ENCODE data around the gene MIPOL1. TPM values are rescaled to one million over a fixed set of nuclear protein-coding genes. Genes with fewer than 3 reads are reported as not detected.

MIPOL1 gene
- total RNA-seq, 3 donors from 2014 or later (not counting 1 experiment from before 2014, with no cell fraction given), result not detected

DNA sequence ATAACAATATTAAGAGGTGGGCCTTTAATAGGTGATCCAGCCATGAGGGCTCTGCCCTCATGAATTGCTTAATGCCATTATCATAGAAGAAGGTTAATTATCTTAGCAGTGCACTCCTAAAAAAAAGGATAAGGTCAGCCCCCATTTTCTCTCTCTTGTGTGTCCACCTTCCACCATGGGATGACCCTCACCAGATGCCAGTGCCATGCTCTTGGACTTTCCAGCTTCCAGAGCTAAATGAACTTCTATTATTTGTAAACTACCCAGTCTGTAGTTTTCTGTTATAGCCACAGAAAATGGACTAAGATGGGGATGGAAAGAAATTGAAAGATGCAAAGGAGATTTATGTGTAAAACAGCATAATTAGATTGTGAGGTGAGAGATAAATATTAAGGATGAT lies 271.9 kb downstream of the MIPOL1 start:
- H3K27ac Mint-ChIP-seq, result no peak overlapping the region
- H3K4me3 Mint-ChIP-seq, result no peak overlapping the region
- Histone ChIP-seq H3K27me3 (ENCODE audit: control insufficient read depth, insufficient read depth, low read length) (no peaks in the 10 kb centered on the region), H3K27ac (ENCODE audit: low read length) (no peak overlapping the region), H3K4me3 (ENCODE audit: low read length) (no peak overlapping the region), H3K4me1 (ENCODE audit: control insufficient read depth, insufficient read depth, low read length) (no peaks in the 10 kb centered on the region), H3K36me3 (ENCODE audit: control insufficient read depth, insufficient read depth, low read length) (no peaks in the 10 kb centered on the region), H3K9me3 (ENCODE audit: control insufficient read depth, insufficient read depth, low read length) (no peaks in the 10 kb centered on the region)
- no peak for DNase-seq
- intact Hi-C loops (cut with micrococcal nuclease), result no loop called here
- TF ChIP-seq, protein P1, sequence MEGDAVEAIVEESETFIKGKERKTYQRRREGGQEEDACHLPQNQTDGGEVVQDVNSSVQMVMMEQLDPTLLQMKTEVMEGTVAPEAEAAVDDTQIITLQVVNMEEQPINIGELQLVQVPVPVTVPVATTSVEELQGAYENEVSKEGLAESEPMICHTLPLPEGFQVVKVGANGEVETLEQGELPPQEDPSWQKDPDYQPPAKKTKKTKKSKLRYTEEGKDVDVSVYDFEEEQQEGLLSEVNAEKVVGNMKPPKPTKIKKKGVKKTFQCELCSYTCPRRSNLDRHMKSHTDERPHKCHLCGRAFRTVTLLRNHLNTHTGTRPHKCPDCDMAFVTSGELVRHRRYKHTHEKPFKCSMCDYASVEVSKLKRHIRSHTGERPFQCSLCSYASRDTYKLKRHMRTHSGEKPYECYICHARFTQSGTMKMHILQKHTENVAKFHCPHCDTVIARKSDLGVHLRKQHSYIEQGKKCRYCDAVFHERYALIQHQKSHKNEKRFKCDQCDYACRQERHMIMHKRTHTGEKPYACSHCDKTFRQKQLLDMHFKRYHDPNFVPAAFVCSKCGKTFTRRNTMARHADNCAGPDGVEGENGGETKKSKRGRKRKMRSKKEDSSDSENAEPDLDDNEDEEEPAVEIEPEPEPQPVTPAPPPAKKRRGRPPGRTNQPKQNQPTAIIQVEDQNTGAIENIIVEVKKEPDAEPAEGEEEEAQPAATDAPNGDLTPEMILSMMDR (IDR thresholded peaks at IDR 0.05), result no peak
- no peak for ATAC-seq
- H3K4me1 Mint-ChIP-seq, result no peaks in the 10 kb centered on the region
- peaks cover 22 to 30% of the 10 kb centered on the region in 2 donors for H3K9me3 Mint-ChIP-seq
- no peaks in the 10 kb centered on the region for H3K27me3 Mint-ChIP-seq (ENCODE audit: low read depth in 2 of 2)
- H3K36me3 Mint-ChIP-seq, result no peaks in the 10 kb centered on the region

DNA sequence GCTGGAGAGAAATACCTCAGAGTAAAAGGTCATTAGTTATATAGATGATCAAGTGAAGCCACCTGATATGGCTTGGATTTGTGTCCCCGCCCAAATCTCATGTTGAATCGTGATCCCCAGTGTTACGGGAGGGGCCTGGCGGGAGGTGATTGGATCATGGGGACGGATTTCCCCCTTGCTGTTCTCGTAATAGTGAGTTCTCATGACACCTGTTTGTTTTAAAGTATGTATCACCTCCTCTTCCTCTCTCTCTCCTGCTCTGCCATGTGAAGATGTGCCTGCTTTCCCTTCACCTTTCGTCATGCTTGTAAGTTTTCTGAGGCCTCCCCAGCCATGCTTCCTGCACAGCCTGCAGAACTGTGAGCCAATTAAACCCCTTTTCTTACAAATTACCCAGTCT lies 272.5 kb downstream of the MIPOL1 start:
- WGBS (ENCODE audit: insufficient coverage), result 84% methylated on average over 7 of the region's 7 CpGs
- Histone ChIP-seq H3K27me3 (ENCODE audit: control insufficient read depth, insufficient read depth, low read length) (no peaks in the 10 kb centered on the region), H3K9me3 (ENCODE audit: control insufficient read depth, insufficient read depth, low read length) (no peaks in the 10 kb centered on the region), H3K27ac (ENCODE audit: low read length) (no peak overlapping the region), H3K36me3 (ENCODE audit: control insufficient read depth, insufficient read depth, low read length) (no peaks in the 10 kb centered on the region), H3K4me1 (ENCODE audit: control insufficient read depth, insufficient read depth, low read length) (no peaks in the 10 kb centered on the region), H3K4me3 (ENCODE audit: low read length) (no peak overlapping the region)
- Mint-ChIP-seq H3K27ac (no peak overlapping the region), H3K36me3 (no peaks in the 10 kb centered on the region), H3K27me3 (ENCODE audit: low read depth in 2 of 2) (no peaks in the 10 kb centered on the region), H3K4me1 (no peaks in the 10 kb centered on the region), H3K4me3 (no peak overlapping the region), H3K9me3 (peaks cover 22 to 29% of the 10 kb centered on the region in 2 donors)
- no peak for ATAC-seq
- intact Hi-C loops (cut with micrococcal nuclease), result no loop called here
- DNase-seq, result no peak
- TF ChIP-seq, protein P1 (IDR thresholded peaks at IDR 0.05), result no peak

DNA sequence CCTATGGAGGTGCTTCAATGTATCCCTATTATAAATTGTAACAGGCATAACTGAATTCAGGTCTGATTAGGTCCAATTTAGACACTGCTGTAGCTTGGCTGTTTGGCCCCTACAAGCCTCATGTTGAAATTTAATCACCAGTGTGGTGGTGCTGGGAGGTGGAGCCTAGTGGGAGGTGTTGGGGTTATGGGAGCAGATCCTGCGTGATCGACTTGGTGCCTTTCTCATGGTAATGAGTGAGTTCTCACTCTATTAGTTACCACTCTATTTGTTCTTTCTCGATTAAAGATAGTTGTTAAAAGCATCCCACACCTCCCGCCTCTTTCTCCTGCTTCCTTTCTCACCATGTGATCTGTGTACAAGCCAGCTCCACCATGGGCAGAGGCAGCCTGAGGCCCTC lies 275.2 kb downstream of the MIPOL1 start:
- H3K27me3 Mint-ChIP-seq (ENCODE audit: low read depth in 2 of 2), result no peaks in the 10 kb centered on the region
- 63% methylated on average over 2 of the region's 4 CpGs for WGBS (ENCODE audit: insufficient coverage)
- peaks cover 2% of the 10 kb centered on the region for H3K36me3 Mint-ChIP-seq
- H3K27me3 ChIP-seq (ENCODE audit: control insufficient read depth, insufficient read depth, low read length), result no peaks in the 10 kb centered on the region
- DNase-seq (no peak), ATAC-seq (no peak)
- no peak overlapping the region for H3K27ac ChIP-seq (ENCODE audit: low read length)
- H3K27ac Mint-ChIP-seq, result no peak overlapping the region
- H3K4me1 ChIP-seq (ENCODE audit: control insufficient read depth, insufficient read depth, low read length), result no peaks in the 10 kb centered on the region
- H3K9me3 ChIP-seq (ENCODE audit: control insufficient read depth, insufficient read depth, low read length), result no peaks in the 10 kb centered on the region
- no peaks in the 10 kb centered on the region for H3K36me3 ChIP-seq (ENCODE audit: control insufficient read depth, insufficient read depth, low read length)
- no peak overlapping the region for H3K4me3 ChIP-seq (ENCODE audit: low read length)
- intact Hi-C loops (cut with micrococcal nuclease), result no loop called here
- no peaks in the 10 kb centered on the region for H3K4me1 Mint-ChIP-seq
- no peak overlapping the region for H3K4me3 Mint-ChIP-seq
- peaks cover 27 to 33% of the 10 kb centered on the region in 2 donors for H3K9me3 Mint-ChIP-seq
- TF ChIP-seq, protein P1 (IDR thresholded peaks at IDR 0.05), result no peak

DNA sequence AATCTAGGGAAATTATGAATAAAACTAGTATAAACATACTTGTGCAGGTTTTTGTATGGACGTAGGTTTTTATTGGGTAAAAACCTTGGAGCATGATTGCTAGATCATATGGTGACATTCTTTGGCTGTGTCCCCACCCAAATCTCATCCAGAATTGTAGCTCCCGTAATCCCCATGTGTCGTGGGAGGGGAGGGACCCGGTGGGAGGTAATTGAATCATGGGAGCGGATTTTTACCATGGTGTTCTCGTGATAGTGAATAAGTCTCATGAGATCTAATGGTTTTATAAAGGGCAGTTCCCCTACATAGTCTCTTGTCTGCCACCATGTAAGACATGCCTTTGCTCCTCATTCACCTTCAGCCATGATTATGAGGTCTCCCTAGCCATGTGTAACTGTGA lies 276.5 kb downstream of the MIPOL1 start:
- H3K9me3 ChIP-seq (ENCODE audit: control insufficient read depth, insufficient read depth, low read length), result no peaks in the 10 kb centered on the region
- Mint-ChIP-seq H3K4me1 (no peaks in the 10 kb centered on the region), H3K27ac (no peak overlapping the region), H3K27me3 (ENCODE audit: low read depth in 2 of 2) (no peaks in the 10 kb centered on the region), H3K4me3 (no peak overlapping the region), H3K9me3 (peaks cover 25 to 38% of the 10 kb centered on the region in 2 donors), H3K36me3 (peaks cover 6% of the 10 kb centered on the region)
- no peaks in the 10 kb centered on the region for H3K27me3 ChIP-seq (ENCODE audit: control insufficient read depth, insufficient read depth, low read length)
- no peaks in the 10 kb centered on the region for H3K4me1 ChIP-seq (ENCODE audit: control insufficient read depth, insufficient read depth, low read length)
- H3K36me3 ChIP-seq (ENCODE audit: control insufficient read depth, insufficient read depth, low read length), result no peaks in the 10 kb centered on the region
- H3K4me3 ChIP-seq (ENCODE audit: low read length), result no peak overlapping the region
- intact Hi-C loops (cut with micrococcal nuclease), result no loop called here
- ATAC-seq (no peak), DNase-seq (no peak)
- WGBS (ENCODE audit: insufficient coverage), result 92% methylated on average over 3 of the region's 6 CpGs
- TF ChIP-seq, protein P1 (IDR thresholded peaks at IDR 0.05), result no peak
- H3K27ac ChIP-seq (ENCODE audit: low read length), result no peak overlapping the region
